Naive thymus-derived CD4-positive, alpha-beta T cell (primary cell): ENCODE measurements around the gene NT5E. TPM values are rescaled to one million over a fixed set of nuclear protein-coding genes. Genes with fewer than 3 reads are reported as not detected.
A peak's percentile ranks its signal among the peaks of the same experiment; 100 is the strongest.
"Not testable (repeated sequence)": the region's sequence is repeated elsewhere in the genome, so short reads cannot be mapped to it uniquely, and the experiment has no call there.

Source experiments
- ATAC-seq: fragments of 150-1000 bp; cut with Tn5 transposase; 2 replicates; pipeline ENCODE4 v1.10.0; 2021; ENCODE audit warnings: mild to moderate bottlenecking, moderate library complexity
- CTCF ChIA-PET: fragments of 350-600 bp; sonication (Branson Sonifier 250); formaldehyde crosslinking; loops from one replicate; lab custom pipeline; 2021; ENCODE audit warnings: antibody characterized with exemption; lab: Charles Lee
- POLR2A ChIA-PET: fragments of 350-600 bp; sonication (Branson Sonifier 250); formaldehyde crosslinking; loops from one replicate; lab custom pipeline; 2021; ENCODE audit warnings: antibody characterized with exemption, inconsistent platforms; lab: Charles Lee
- DNase-seq, 9 donors: peaks; one replicate each; pipeline versions ENCODE4 v3.0.0 to v3.0.0-alpha.2; 2020 to 2022; ENCODE audit warnings: mixed read lengths in 1 of 9
- H3K27ac ChIP-seq: one replicate; pipeline ENCODE4 v1.7.0; 2013; ENCODE audit warnings: mild to moderate bottlenecking, low read depth, low read length, moderate library complexity
- H3K27me3 ChIP-seq, 2 donors: one replicate each; pipeline ENCODE4 v1.7.0; 2013; ENCODE audit warnings: low read length in 2 of 2, mild to moderate bottlenecking in 2 of 2, moderate library complexity in 2 of 2; ENCODE audit not compliant: control insufficient read depth in 2 of 2, insufficient read depth in 2 of 2
- H3K36me3 ChIP-seq, 3 experiments: 1 replicate in 2 of 3; 2 replicates in 1 of 3; pipeline ENCODE4 v1.7.0; 2013; ENCODE audit warnings: low read length in 3 of 3, mild to moderate bottlenecking in 3 of 3, moderate library complexity in 1 of 3; ENCODE audit not compliant: insufficient read depth in 3 of 3, control insufficient read depth in 2 of 3
- H3K4me1 ChIP-seq, 2 donors: one replicate each; pipeline ENCODE4 v1.7.0; 2013; ENCODE audit warnings: low read length in 2 of 2, mild to moderate bottlenecking in 2 of 2, moderate library complexity in 1 of 2; ENCODE audit not compliant: control insufficient read depth in 2 of 2, insufficient read depth in 2 of 2
- H3K4me3 ChIP-seq: 2 replicates; pipeline ENCODE4 v1.7.0; 2013; ENCODE audit warnings: mild to moderate bottlenecking, low read length
- H3K9me3 ChIP-seq, 3 experiments: 1 replicate in 2 of 3; 2 replicates in 1 of 3; pipeline ENCODE4 v1.7.0; 2013; ENCODE audit warnings: low read length in 3 of 3; ENCODE audit not compliant: control insufficient read depth in 2 of 3
- H3K27ac Mint-ChIP-seq, 9 donors: one replicate each; pipeline ENCODE4 v1.8.0; 2020 to 2022; ENCODE audit warnings: mixed read lengths in 9 of 9, mild to moderate bottlenecking in 8 of 9, moderate library complexity in 5 of 9, inconsistent platforms in 2 of 9
- H3K27me3 Mint-ChIP-seq, 5 donors: one replicate each; pipeline ENCODE4 v1.8.0; 2021 to 2022; ENCODE audit warnings: mixed read lengths in 5 of 5, mild to moderate bottlenecking in 1 of 5
- H3K36me3 Mint-ChIP-seq, 5 donors: one replicate each; pipeline ENCODE4 v1.8.0; 2020 to 2022; ENCODE audit warnings: mixed read lengths in 5 of 5, mild to moderate bottlenecking in 3 of 5, inconsistent platforms in 1 of 5
- H3K4me1 Mint-ChIP-seq, 7 donors: one replicate each; pipeline ENCODE4 v1.8.0; 2020 to 2022; ENCODE audit warnings: mixed read lengths in 7 of 7, mild to moderate bottlenecking in 3 of 7, inconsistent platforms in 1 of 7
- H3K4me3 Mint-ChIP-seq, 10 donors: one replicate each; pipeline ENCODE4 v1.8.0; 2020 to 2022; ENCODE audit warnings: mild to moderate bottlenecking in 10 of 10, mixed read lengths in 10 of 10, moderate library complexity in 6 of 10, inconsistent platforms in 2 of 10
- H3K9me3 Mint-ChIP-seq, 11 donors: one replicate each; pipeline ENCODE4 v1.8.0; 2020 to 2022; ENCODE audit warnings: mixed read lengths in 11 of 11, mild to moderate bottlenecking in 4 of 11, inconsistent platforms in 1 of 11, moderate library complexity in 1 of 11
- intact Hi-C, 2 donors: fragments of 100-400 bp; cut with micrococcal nuclease; formaldehyde crosslinking; loops; one replicate each; pipeline ENCODE4 v1.15.1; 2023
- polyA plus RNA-seq, 2 donors: library from polyadenylated mRNA; unstranded; fragments of 300-500 nt; fragmentation: Illumina TruSeq; gene quantifications; one replicate each; pipeline ENCODE4 v1.2.3, GENCODE V29; 2021
- total RNA-seq, 6 experiments: library from RNA in 5 of 6; stranded (reverse) in 5 of 6; gene quantifications; 1 replicate in 5 of 6; 2 replicates in 1 of 6; pipeline ENCODE4 v1.2.3 and lab custom pipeline; 2021 to 2026

The NT5E gene
- total and polyA plus RNA-seq, 7 experiments from 2014 or later = 1.5 to 29.3 (median 3.7) TPM

DNA sequence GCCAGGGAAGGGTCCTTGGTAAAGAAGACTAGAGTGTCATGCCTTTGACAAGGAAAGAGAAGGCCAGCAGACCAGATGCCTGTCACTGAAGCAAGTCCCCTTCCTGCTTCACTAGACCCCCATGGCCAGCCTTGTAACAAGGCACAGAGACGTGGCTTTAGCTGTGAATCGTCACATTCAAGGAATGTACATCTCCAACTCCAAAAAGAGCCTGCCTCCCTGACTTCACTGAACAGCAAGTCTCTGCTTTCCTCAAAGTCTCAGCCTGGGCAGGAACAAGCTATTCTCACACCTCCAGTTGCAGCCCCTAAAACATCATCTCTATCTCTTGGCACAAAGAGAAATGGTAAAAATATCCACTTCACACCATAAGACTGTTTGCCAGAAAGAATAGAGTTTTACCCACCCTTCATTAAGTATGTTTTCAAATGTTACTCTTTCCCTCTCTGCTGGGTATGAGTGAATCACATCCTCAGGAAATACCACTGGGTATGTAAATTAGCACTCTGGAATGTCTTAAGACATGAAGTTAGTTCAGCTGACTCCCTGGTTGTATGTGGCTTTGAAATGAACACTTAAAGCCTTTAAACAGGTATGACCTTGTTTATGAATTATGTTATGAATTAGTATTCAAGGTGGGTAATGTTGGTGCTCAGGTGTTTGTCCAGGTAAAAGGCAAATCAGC is 46.4 kb upstream of the NT5E start:
- Histone ChIP-seq H3K9me3 (no peaks in the 10 kb centered on the region), H3K4me1 (no peaks in the 10 kb centered on the region), H3K27me3 (no peaks in the 10 kb centered on the region), H3K36me3 (no peaks in the 10 kb centered on the region), H3K4me3 (no peak overlapping the region), H3K27ac (no peak overlapping the region)
- Mint-ChIP-seq H3K27ac (peak overlapping the region in 1 of 9 donors; percentile 83), H3K27me3 (peaks cover 0 to 11% (median 4%) of the 10 kb centered on the region in 5 donors), H3K4me1 (peaks cover 0 to 66% (median 7%) of the 10 kb centered on the region in 7 donors), H3K36me3 (peaks cover 0 to 11% (median 0%) of the 10 kb centered on the region in 5 donors), H3K9me3 (peaks cover 0 to 5% (median 0%) of the 10 kb centered on the region in 11 donors), H3K4me3 (peak overlapping the region in 1 of 10 donors; percentile 28)
- ChIA-PET CTCF (no interaction called here), POLR2A (no interaction called here)
- intact Hi-C loops = loop anchor here in 1 of 2 donors (2.0 kb wide), 1 partner anchor 57 kb away; no protein-coding TSS in a partner anchor
- no peak for DNase-seq
- ATAC-seq = no peak

- ATAC-seq, H3K36me3 ChIP-seq, H3K4me1 ChIP-seq, H3K9me3 ChIP-seq, H3K27me3 ChIP-seq, H3K4me3 ChIP-seq, DNase-seq, POLR2A ChIA-PET, H3K27ac ChIP-seq, H3K9me3 Mint-ChIP-seq, CTCF ChIA-PET: not testable (repeated sequence)
- intact Hi-C loops = loop anchor here in 1 of 2 donors (2.0 kb wide), 1 partner anchor 57 kb away; no protein-coding TSS in a partner anchor
- Mint-ChIP-seq H3K27me3 (peaks cover 0 to 11% (median 4%) of the 10 kb centered on the region in 5 donors), H3K4me3 (peak overlapping the region in 1 of 10 donors; percentile 68), H3K36me3 (peaks cover 0 to 13% (median 0%) of the 10 kb centered on the region in 5 donors), H3K27ac (peak overlapping the region in 2 of 9 donors; percentile 53 to 83), H3K4me1 (peaks cover 0 to 66% (median 7%) of the 10 kb centered on the region in 7 donors)
These were observed 45.8 kb upstream of the NT5E start for GRCh38 chr6:85404016-85404563.

- Mint-ChIP-seq H3K4me3 (peak overlapping the region in 2 of 10 donors; percentile 1 to 68), H3K36me3 (peaks cover 0 to 13% (median 0%) of the 10 kb centered on the region in 5 donors), H3K27me3 (peaks cover 0 to 8% (median 4%) of the 10 kb centered on the region in 5 donors), H3K27ac (peak overlapping the region in 4 of 9 donors; percentile 11 to 83 (median 43)), H3K4me1 (peaks cover 0 to 61% (median 7%) of the 10 kb centered on the region in 7 donors), H3K9me3 (peaks cover 0 to 4% (median 0%) of the 10 kb centered on the region in 11 donors)
- ATAC-seq = no peak
- DNase-seq = no peak
- intact Hi-C loops = loop anchor here in 1 of 2 donors (1.0 to 2.0 kb wide), 2 partner anchors 46 to 56 kb away; partner anchors contain the start of gene NT5E
- CTCF ChIA-PET = no interaction called here
- Histone ChIP-seq H3K4me3 (no peak overlapping the region), H3K4me1 (no peaks in the 10 kb centered on the region), H3K27ac (no peak overlapping the region), H3K27me3 (no peaks in the 10 kb centered on the region), H3K9me3 (no peaks in the 10 kb centered on the region), H3K36me3 (no peaks in the 10 kb centered on the region)
- POLR2A ChIA-PET = interaction anchor here (0.6 kb wide), 1 partner anchor 112 kb away, joined by 3 read pairs; no protein-coding TSS in a partner anchor
These were observed 45.2 kb upstream of the NT5E start for GRCh38 chr6:85404564-85405174.

GRCh38 chr6:85405175-85405852 is 44.6 kb upstream of the NT5E start:
- DNase-seq = no peak
- ChIA-PET POLR2A (interaction anchor here (0.6 kb wide), 1 partner anchor 112 kb away, joined by 3 read pairs; no protein-coding TSS in a partner anchor), CTCF (no interaction called here)
- Mint-ChIP-seq H3K27ac (peak overlapping the region in 5 of 9 donors; percentile 24 to 83 (median 67)), H3K27me3 (peaks cover 0 to 6% (median 4%) of the 10 kb centered on the region in 5 donors), H3K4me1 (peaks cover 0 to 61% (median 7%) of the 10 kb centered on the region in 7 donors), H3K4me3 (peak overlapping the region in 1 of 10 donors; percentile 68), H3K36me3 (peaks cover 0 to 13% (median 0%) of the 10 kb centered on the region in 5 donors), H3K9me3 (peaks cover 0 to 4% (median 0%) of the 10 kb centered on the region in 11 donors)
- H3K27me3 ChIP-seq = no peaks in the 10 kb centered on the region
- H3K4me1 ChIP-seq = no peaks in the 10 kb centered on the region
- no peak overlapping the region for H3K4me3 ChIP-seq
- no peaks in the 10 kb centered on the region for H3K9me3 ChIP-seq
- H3K36me3 ChIP-seq = no peaks in the 10 kb centered on the region
- H3K27ac ChIP-seq = no peak overlapping the region
- intact Hi-C loops = loop anchor here in 1 of 2 donors (1.0 to 2.0 kb wide), 2 partner anchors 45 to 55 kb away; partner anchors contain the start of gene NT5E
- ATAC-seq = no peak

- no peaks in the 10 kb centered on the region for H3K36me3 ChIP-seq
- peaks cover 0 to 61% (median 7%) of the 10 kb centered on the region in 7 donors for H3K4me1 Mint-ChIP-seq
These were observed 44.1 kb upstream of the NT5E start for GRCh38 chr6:85405853-85406198.

GRCh38 chr6:85406641-85407075 is 43.2 kb upstream of the NT5E start:
- DNase-seq (no peak), ATAC-seq (no peak)
- ChIA-PET CTCF (no interaction called here), POLR2A (no interaction called here)
- no peak overlapping the region for H3K27ac ChIP-seq
- intact Hi-C loops = no loop called here
- peaks cover 0 to 6% (median 4%) of the 10 kb centered on the region in 5 donors for H3K27me3 Mint-ChIP-seq
- no peaks in the 10 kb centered on the region for H3K27me3 ChIP-seq
- peaks cover 0 to 13% (median 0%) of the 10 kb centered on the region in 5 donors for H3K36me3 Mint-ChIP-seq
- H3K4me1 Mint-ChIP-seq = peaks cover 0 to 54% (median 7%) of the 10 kb centered on the region in 7 donors
- H3K4me1 ChIP-seq = no peaks in the 10 kb centered on the region
- no peaks in the 10 kb centered on the region for H3K9me3 ChIP-seq
- no peaks in the 10 kb centered on the region for H3K36me3 ChIP-seq
- no peak overlapping the region for H3K4me3 Mint-ChIP-seq
- H3K4me3 ChIP-seq = no peak overlapping the region
- H3K27ac Mint-ChIP-seq = peak overlapping the region in 1 of 9 donors; percentile 83
- H3K9me3 Mint-ChIP-seq = peaks cover 0 to 4% (median 0%) of the 10 kb centered on the region in 11 donors

More at GRCh38 chr6:85405853-85406198, 44.1 kb upstream of the NT5E start:
- Histone ChIP-seq H3K4me3 (no peak overlapping the region), H3K27me3 (no peaks in the 10 kb centered on the region), H3K27ac (no peak overlapping the region), H3K4me1 (no peaks in the 10 kb centered on the region), H3K9me3 (no peaks in the 10 kb centered on the region)
- Mint-ChIP-seq H3K27ac (peak overlapping the region in 5 of 9 donors; percentile 7 to 83 (median 67)), H3K4me3 (peak overlapping the region in 1 of 10 donors; percentile 56), H3K9me3 (peaks cover 0 to 4% (median 0%) of the 10 kb centered on the region in 11 donors), H3K36me3 (peaks cover 0 to 13% (median 0%) of the 10 kb centered on the region in 5 donors), H3K27me3 (peaks cover 0 to 6% (median 4%) of the 10 kb centered on the region in 5 donors)
- intact Hi-C loops = loop anchor here in 1 of 2 donors (1.0 to 2.0 kb wide), 2 partner anchors 44 to 55 kb away; partner anchors contain the start of gene NT5E
- DNase-seq = no peak
- CTCF ChIA-PET = no interaction called here
- no peak for ATAC-seq
- POLR2A ChIA-PET = no interaction called here
